H9 (cell line): ENCODE data around the gene STX11. TPM values are rescaled to one million over a fixed set of nuclear protein-coding genes. Genes with fewer than 3 reads are reported as not detected.

Experiments used
- DNase-seq: peaks from one replicate; pipeline ENCODE4 v3.0.0-alpha.2; 2017
- H2AFZ ChIP-seq: one replicate; pipeline ENCODE4 v1.6.1; 2013; ENCODE audit warnings: mild to moderate bottlenecking, low read length, control low read depth, moderate library complexity
- H2AK5ac ChIP-seq: 2 replicates; pipeline ENCODE4 v1.6.1; 2013; ENCODE audit warnings: low read length, control low read depth, mixed read lengths; ENCODE audit not compliant: insufficient read length
- H2BK120ac ChIP-seq: one replicate; pipeline ENCODE4 v1.6.1; 2013; ENCODE audit warnings: low read depth, mild to moderate bottlenecking, low read length, control low read depth, inconsistent platforms; ENCODE audit not compliant: poor library complexity, severe bottlenecking
- H2BK12ac ChIP-seq: 2 replicates; pipeline ENCODE4 v1.6.1; 2013; ENCODE audit warnings: low read length, control low read depth, mixed read lengths, low read depth; ENCODE audit not compliant: insufficient read length
- H2BK15ac ChIP-seq: 2 replicates; pipeline ENCODE4 v1.6.1; 2013; ENCODE audit warnings: low read depth, low read length, control low read depth
- H2BK20ac ChIP-seq: one replicate; pipeline ENCODE4 v1.6.1; 2013; ENCODE audit warnings: low read depth, mild to moderate bottlenecking, low read length, control low read depth, inconsistent platforms; ENCODE audit not compliant: poor library complexity, severe bottlenecking
- H2BK5ac ChIP-seq: 2 replicates; pipeline ENCODE4 v1.6.1; 2013; ENCODE audit warnings: low read length, control low read depth, mixed read lengths; ENCODE audit not compliant: insufficient read length
- H3K14ac ChIP-seq: 2 replicates; pipeline ENCODE4 v1.6.1; 2013; ENCODE audit warnings: low read length, control low read depth; ENCODE audit not compliant: insufficient read depth
- H3K18ac ChIP-seq: 2 replicates; pipeline ENCODE4 v1.6.1; 2013; ENCODE audit warnings: low read depth, mild to moderate bottlenecking, mixed read lengths, low read length, control low read depth; ENCODE audit not compliant: insufficient read length
- H3K23ac ChIP-seq: 2 replicates; pipeline ENCODE4 v1.6.1; 2013; ENCODE audit warnings: low read length, control low read depth, mixed read lengths, low read depth; ENCODE audit not compliant: insufficient read length
- H3K23me2 ChIP-seq: 2 replicates; pipeline ENCODE4 v1.6.1; 2013; ENCODE audit warnings: low read depth, mild to moderate bottlenecking, mixed read lengths, low read length, control low read depth; ENCODE audit not compliant: insufficient read length, poor library complexity, severe bottlenecking
- H3K27ac ChIP-seq: 2 replicates; pipeline ENCODE4 v1.5.1; 2013; ENCODE audit warnings: low read length, control low read depth, mixed read lengths, low read depth; ENCODE audit not compliant: insufficient read length
- H3K27me3 ChIP-seq: 2 replicates; pipeline ENCODE4 v1.6.1; 2013; ENCODE audit warnings: low read length, control low read depth, inconsistent platforms; ENCODE audit not compliant: insufficient read depth
- H3K4ac ChIP-seq: 2 replicates; pipeline ENCODE4 v1.6.1; 2013; ENCODE audit warnings: low read depth, mild to moderate bottlenecking, control low read depth, inconsistent platforms, low read length, moderate library complexity
- H3K4me1 ChIP-seq: 2 replicates; pipeline ENCODE4 v1.6.1; 2013; ENCODE audit warnings: low read length, control low read depth, inconsistent platforms; ENCODE audit not compliant: insufficient read depth
- H3K4me2 ChIP-seq: 2 replicates; pipeline ENCODE4 v1.6.1; 2013; ENCODE audit warnings: low read length, control low read depth, mixed read lengths; ENCODE audit not compliant: insufficient read length, insufficient read depth
- H3K56ac ChIP-seq: 2 replicates; pipeline ENCODE4 v1.6.1; 2013; ENCODE audit warnings: low read depth, mild to moderate bottlenecking, mixed read lengths, low read length, control low read depth; ENCODE audit not compliant: insufficient read length
- H3K79me1 ChIP-seq: 2 replicates; pipeline ENCODE4 v1.6.1; 2013; ENCODE audit warnings: low read depth, mild to moderate bottlenecking, moderate library complexity, low read length, control low read depth, inconsistent platforms; ENCODE audit not compliant: insufficient read depth, poor library complexity, severe bottlenecking
- H3K79me2 ChIP-seq: 2 replicates; pipeline ENCODE4 v1.6.1; 2013; ENCODE audit warnings: low read length, control low read depth, inconsistent platforms; ENCODE audit not compliant: insufficient read depth
- H3K9ac ChIP-seq: 2 replicates; pipeline ENCODE4 v1.6.1; 2013; ENCODE audit warnings: low read length, control low read depth, mixed read lengths; ENCODE audit not compliant: insufficient read length; ENCODE audit errors: extremely low read depth
- H3K9me3 ChIP-seq: one replicate; pipeline ENCODE4 v1.6.1; 2013; ENCODE audit warnings: low read depth, low read length, inconsistent platforms; ENCODE audit not compliant: control insufficient read depth
- H3T11ph ChIP-seq: one replicate; pipeline ENCODE4 v1.6.1; 2013; ENCODE audit warnings: mild to moderate bottlenecking, low read length, control low read depth, inconsistent platforms
- H4K20me1 ChIP-seq: one replicate; pipeline ENCODE4 v1.6.1; 2013; ENCODE audit not compliant: control insufficient read depth, insufficient read length, insufficient read depth
- H4K5ac ChIP-seq: 2 replicates; pipeline ENCODE4 v1.6.1; 2013; ENCODE audit warnings: low read depth, mild to moderate bottlenecking, mixed read lengths, low read length, control low read depth; ENCODE audit not compliant: insufficient read length
- H4K8ac ChIP-seq: replicated peaks from 2 replicates; pipeline ENCODE4 v1.6.1; 2013; ENCODE audit warnings: low read length, control low read depth, mixed read lengths, low read depth; ENCODE audit not compliant: insufficient read length
- H4K91ac ChIP-seq: 2 replicates; pipeline ENCODE4 v1.6.1; 2013; ENCODE audit warnings: low read depth, mild to moderate bottlenecking, moderate library complexity, mixed read lengths, low read length, control low read depth; ENCODE audit not compliant: insufficient read length
- H3K27ac Mint-ChIP-seq, 3 experiments: 2 replicates in 2 of 3; 3 replicates in 1 of 3; pipeline ENCODE4 v1.8.0; 2020 to 2021; ENCODE audit warnings: mixed read lengths in 3 of 3, mild to moderate bottlenecking in 1 of 3, moderate library complexity in 1 of 3
- H3K27me3 Mint-ChIP-seq: 2 replicates; pipeline ENCODE4 v1.8.0; 2021; ENCODE audit warnings: low read depth, mild to moderate bottlenecking, moderate library complexity, mixed read lengths
- H3K36me3 Mint-ChIP-seq, 3 experiments: 2 replicates in 2 of 3; 3 replicates in 1 of 3; pipeline ENCODE4 v1.8.0; 2020 to 2021; ENCODE audit warnings: low read depth in 3 of 3, mixed read lengths in 3 of 3; ENCODE audit not compliant: insufficient read depth in 1 of 3
- H3K4me1 Mint-ChIP-seq, 2 experiments: 2 replicates each; pipeline ENCODE4 v1.8.0; 2020; ENCODE audit warnings: mixed read lengths in 2 of 2
- H3K4me3 Mint-ChIP-seq, 2 experiments: 2 replicates in 1 of 2; 3 replicates in 1 of 2; pipeline ENCODE4 v1.8.0; 2020 to 2021; ENCODE audit warnings: mild to moderate bottlenecking in 2 of 2, mixed read lengths in 2 of 2, moderate library complexity in 1 of 2
- H3K9me3 Mint-ChIP-seq, 2 experiments: 2 replicates in 1 of 2; 3 replicates in 1 of 2; pipeline ENCODE4 v1.8.0; 2020; ENCODE audit warnings: mild to moderate bottlenecking in 2 of 2, mixed read lengths in 2 of 2, moderate library complexity in 1 of 2
- CTCF ChIP-seq: fragments of 200-600 bp; sonication (generic); conservative IDR thresholded peaks from 3 replicates; pipeline ENCODE4 v1.8.0; 2021; ENCODE audit warnings: antibody characterized with exemption, mild to moderate bottlenecking
- WGBS: extraction: QIAGEN DNeasy Blood & Tissue Kit; methylation state at CpG from one replicate; pipeline ENCODE4 v1.1.7; 2013; ENCODE audit warnings: missing lambda C conversion rate, low lambda C conversion rate, mixed read lengths; ENCODE audit not compliant: insufficient read length; ENCODE audit errors: extremely low coverage; 5-methylcytosine and 5-hydroxymethylcytosine counted together
- total RNA-seq: library from RNA; stranded (reverse); gene quantifications from 2 replicates; pipeline ENCODE4 v1.2.1, GENCODE V29; 2021

Gene STX11
- total RNA-seq, 1 experiment from 2014 or later: 0.22 TPM

DNA sequence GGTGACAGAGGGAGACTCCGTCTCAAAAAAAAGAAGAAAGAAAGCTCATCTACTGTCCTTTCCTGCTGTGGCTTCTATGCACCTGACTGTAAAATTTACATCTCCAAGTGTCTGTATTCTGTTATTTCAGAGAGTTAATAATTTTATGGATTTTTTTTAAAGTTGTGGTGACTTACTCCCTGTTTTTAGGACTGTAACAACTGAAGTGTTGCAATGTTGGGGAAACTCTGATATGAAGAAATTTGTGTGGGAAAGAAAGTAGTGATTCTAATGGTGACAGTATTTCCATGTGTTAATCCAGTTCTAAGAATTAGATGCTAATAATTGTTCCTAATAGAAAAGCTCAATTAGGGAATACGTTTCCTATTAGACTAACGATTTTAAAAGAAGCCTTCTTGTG, 27.4 kb downstream of the STX11 start:
- no peak for DNase-seq
- no peaks in the 10 kb centered on the region; a peak in 1 of 4 replicates for H3K4me1 Mint-ChIP-seq
- Histone ChIP-seq H2BK120ac (no peak overlapping the region), H3K9me3 (no peaks in the 10 kb centered on the region), H3K4me2 (no peak overlapping the region), H3K18ac (no peak overlapping the region), H3K27ac (no peak overlapping the region), H2BK20ac (no peak overlapping the region), H3K79me1 (no peaks in the 10 kb centered on the region), H3K9ac (no peak overlapping the region), H2BK12ac (no peak overlapping the region), H3K56ac (no peak overlapping the region), H3K23me2 (no peaks in the 10 kb centered on the region), H3K23ac (no peak overlapping the region), H3K4me1 (no peaks in the 10 kb centered on the region), H3K14ac (no peak overlapping the region), H3T11ph (no peak overlapping the region), H2AK5ac (no peak overlapping the region), H2BK15ac (no peak overlapping the region), H4K8ac (no peak overlapping the region), H3K79me2 (no peaks in the 10 kb centered on the region), H4K20me1 (no peaks in the 10 kb centered on the region), H2AFZ (no peak overlapping the region), H2BK5ac (no peak overlapping the region), H4K5ac (no peak overlapping the region), H3K4ac (no peak overlapping the region), H3K27me3 (no peaks in the 10 kb centered on the region), H4K91ac (no peak overlapping the region)
- TF ChIP-seq CTCF: no peak
- no peaks in the 10 kb centered on the region for H3K36me3 Mint-ChIP-seq
- H3K4me3 Mint-ChIP-seq: no peak overlapping the region
- H3K9me3 Mint-ChIP-seq: peaks cover 0 to 3% of the 10 kb centered on the region in 2 experiments; a peak in 1 of 5 replicates
- no CpG with 5 or more reads among the region's 3 CpGs for WGBS
- no peaks in the 10 kb centered on the region for H3K27me3 Mint-ChIP-seq
- no peak overlapping the region; a peak in 1 of 7 replicates for H3K27ac Mint-ChIP-seq
